SK-N-SH (cell line): ENCODE results near the gene HEPHL1. TPM values are rescaled to one million over a fixed set of nuclear protein-coding genes. Genes with fewer than 3 reads are reported as not detected.

Experiments used
- CTCF ChIA-PET: fragments of 300-600, 350-600 bp; formaldehyde crosslinking; extraction: SDS; loops from one replicate; lab custom pipeline; 2021; lab: Yijun Ruan, JAX
- POLR2A ChIA-PET: fragments of 350-600 bp; sonication (Branson Sonifier 250); formaldehyde crosslinking; extraction: SDS; loops from one replicate; lab custom pipeline; 2020; ENCODE audit warnings: antibody characterized with exemption, inconsistent platforms; lab: Yijun Ruan, JAX
- DNase-seq: peaks from one replicate; pipeline ENCODE4 v3.0.0; 2012
- H2AFZ ChIP-seq: fragments of 200-600 bp; sonication (generic); 2 replicates; pipeline ENCODE4 v1.8.1; 2016; ENCODE audit warnings: antibody characterized with exemption, mild to moderate bottlenecking, low read depth
- H3F3A ChIP-seq: fragments of 200-600 bp; sonication (generic); replicated peaks from 2 replicates; pipeline ENCODE3; 2016; ENCODE audit warnings: antibody characterized with exemption, mild to moderate bottlenecking; ENCODE audit not compliant: insufficient read depth
- H3K27ac ChIP-seq, 2 experiments: fragments of 200-500 bp in 1 of 2; fragments of 200-600 bp in 1 of 2; sonication (Bioruptor generic) in 1 of 2; sonication (generic), shearing (Covaris generic) in 1 of 2; 2 replicates each; pipeline versions ENCODE4 v1.5.1 to v1.6.1; 2014 to 2016; ENCODE audit warnings: low read depth in 2 of 2, inconsistent platforms in 1 of 2, low read length in 1 of 2, mild to moderate bottlenecking in 1 of 2, mixed read lengths in 1 of 2
- H3K27me3 ChIP-seq: fragments of 200-600 bp; sonication (generic), shearing (Covaris generic); 2 replicates; pipeline ENCODE4 v1.6.1; 2016; ENCODE audit warnings: mixed run types; ENCODE audit not compliant: insufficient read depth
- H3K36me3 ChIP-seq, 2 experiments: fragments of 200-500 bp in 1 of 2; fragments of 200-600 bp in 1 of 2; sonication (Bioruptor generic) in 1 of 2; sonication (generic) in 1 of 2; replicated peaks in 1 of 2; 2 replicates each; pipeline versions ENCODE3 to v1.5.1; 2014 to 2016; ENCODE audit warnings: low read length in 1 of 2, mild to moderate bottlenecking in 1 of 2; ENCODE audit not compliant: insufficient read depth in 2 of 2, control insufficient read depth in 1 of 2
- H3K4me1 ChIP-seq, 2 experiments: fragments of 200-500 bp in 1 of 2; fragments of 200-600 bp in 1 of 2; sonication (Bioruptor generic) in 1 of 2; sonication (generic), shearing (Covaris generic) in 1 of 2; 2 replicates each; pipeline versions ENCODE4 v1.5.1 to v1.6.1; 2014 to 2016; ENCODE audit warnings: low read depth in 1 of 2, low read length in 1 of 2, mixed run types in 1 of 2; ENCODE audit not compliant: insufficient read depth in 2 of 2, control insufficient read depth in 1 of 2
- H3K4me2 ChIP-seq: fragments of 200-600 bp; sonication (generic), shearing (Covaris generic); 2 replicates; pipeline ENCODE4 v1.6.1; 2017; ENCODE audit warnings: mixed run types
- H3K4me3 ChIP-seq, 2 experiments: fragments of 200-500 bp in 1 of 2; fragments of 200-600 bp in 1 of 2; sonication (Bioruptor generic) in 1 of 2; sonication (generic), shearing (Covaris generic) in 1 of 2; 2 replicates each; pipeline versions ENCODE4 v1.5.1 to v1.8.1; 2014 to 2016; ENCODE audit warnings: low read depth in 2 of 2, inconsistent platforms in 1 of 2, low read length in 1 of 2, mild to moderate bottlenecking in 1 of 2, mixed read lengths in 1 of 2, moderate library complexity in 1 of 2
- H3K79me2 ChIP-seq: fragments of 200-600 bp; sonication (generic); 2 replicates; pipeline ENCODE4 v1.8.1; 2017; ENCODE audit warnings: mild to moderate bottlenecking; ENCODE audit not compliant: insufficient read depth
- H3K9ac ChIP-seq: fragments of 200-600 bp; sonication (generic); 2 replicates; pipeline ENCODE4 v1.6.1; 2017; ENCODE audit warnings: mixed run types
- H3K9me2 ChIP-seq: fragments of 200-600 bp; sonication (generic); 2 replicates; pipeline ENCODE4 v1.6.1; 2017; ENCODE audit warnings: mixed run types
- H3K9me3 ChIP-seq: fragments of 200-600 bp; sonication (generic); 2 replicates; pipeline ENCODE4 v1.6.1; 2017; ENCODE audit warnings: mixed run types, mild to moderate bottlenecking, moderate library complexity
- H4K20me1 ChIP-seq: fragments of 200-600 bp; sonication (generic); 2 replicates; pipeline ENCODE4 v1.6.1; 2017; ENCODE audit warnings: mild to moderate bottlenecking, mixed run types; ENCODE audit not compliant: insufficient read depth
- CHD2 ChIP-seq: fragments of 150-350 bp; IDR thresholded peaks from 2 replicates; pipeline ENCODE4 v1.6.1; 2018; ENCODE audit warnings: low read length; ENCODE audit not compliant: partially characterized antibody
- CTCF ChIP-seq: fragments of 200-600 bp; sonication (generic); IDR thresholded peaks from 2 replicates; pipeline ENCODE4 v1.6.1; 2017; ENCODE audit warnings: antibody characterized with exemption, mild to moderate bottlenecking, moderate library complexity
- ELF1 ChIP-seq: IDR thresholded peaks from 2 replicates; pipeline ENCODE4 v1.4.0; 2012
- EZH2phosphoT487 ChIP-seq: fragments of 200-600 bp; sonication (generic); IDR thresholded peaks from 2 replicates; pipeline ENCODE4 v1.6.1; 2017; ENCODE audit warnings: low read depth, mixed run types, mild to moderate bottlenecking, antibody characterized with exemption, moderate library complexity, borderline replicate concordance
- FOSL2 ChIP-seq: IDR thresholded peaks from 2 replicates; pipeline ENCODE4 v1.4.0; 2012; ENCODE audit warnings: low read depth, mild to moderate bottlenecking, moderate library complexity, borderline replicate concordance
- FOXM1 ChIP-seq: IDR thresholded peaks from 2 replicates; pipeline ENCODE4 v1.4.0; 2012; ENCODE audit warnings: low read depth, mild to moderate bottlenecking
- GATA2 ChIP-seq: sonication (generic); formaldehyde crosslinking; IDR thresholded peaks from 2 replicates; pipeline ENCODE4 v1.5.0; 2020; ENCODE audit warnings: mild to moderate bottlenecking, missing genetic modification reagents
- JUND ChIP-seq: IDR thresholded peaks from 2 replicates; pipeline ENCODE4 v1.4.0; 2012
- MXI1 ChIP-seq: IDR thresholded peaks from 2 replicates; pipeline ENCODE4 v1.6.1; 2012; ENCODE audit warnings: mild to moderate bottlenecking, low read depth, low read length, improper control_type of control experiment
- NRF1 ChIP-seq: IDR thresholded peaks from 2 replicates; pipeline ENCODE4 v1.6.1; 2012; ENCODE audit warnings: low read depth, mild to moderate bottlenecking, low read length
- POLR2AphosphoS5 ChIP-seq: IDR thresholded peaks from 2 replicates; pipeline ENCODE4 v1.6.1; 2012; ENCODE audit warnings: low read depth, low read length
- RCOR1 ChIP-seq: fragments of 150-350 bp; IDR thresholded peaks from 2 replicates; pipeline ENCODE4 v1.6.1; 2017; ENCODE audit warnings: antibody characterized with exemption, low read length
- REST ChIP-seq: IDR thresholded peaks from 2 replicates; pipeline ENCODE4 v1.6.1; 2012; ENCODE audit warnings: mild to moderate bottlenecking, low read depth, low read length, moderate library complexity
- RFX5 ChIP-seq: IDR thresholded peaks from 2 replicates; pipeline ENCODE4 v1.6.1; 2012; ENCODE audit warnings: mild to moderate bottlenecking, improper control_type of control experiment, low read length
- RXRA ChIP-seq: IDR thresholded peaks from 2 replicates; pipeline ENCODE4 v1.4.0; 2012; ENCODE audit warnings: low read depth, mild to moderate bottlenecking, borderline replicate concordance
- TCF12 ChIP-seq: IDR thresholded peaks from 2 replicates; pipeline ENCODE4 v1.4.0; 2012
- TEAD4 ChIP-seq: IDR thresholded peaks from 2 replicates; pipeline ENCODE4 v1.4.0; 2012; ENCODE audit warnings: mild to moderate bottlenecking, borderline replicate concordance; ENCODE audit not compliant: insufficient read depth
- USF1 ChIP-seq: IDR thresholded peaks from 2 replicates; pipeline ENCODE4 v1.4.0; 2012; ENCODE audit warnings: low read depth, borderline replicate concordance
- YY1 ChIP-seq: IDR thresholded peaks from 2 replicates; pipeline ENCODE4 v1.4.0; 2012; ENCODE audit warnings: low read depth, mild to moderate bottlenecking
- ZBTB33 ChIP-seq: IDR thresholded peaks from 2 replicates; pipeline ENCODE4 v1.4.0; 2012; ENCODE audit warnings: low read depth, borderline replicate concordance
- WGBS: methylation state at CpG from one replicate; pipeline ENCODE4 v1.1.6; 2017; ENCODE audit warnings: low lambda C conversion rate; 5-methylcytosine and 5-hydroxymethylcytosine counted together
- polyA plus RNA-seq, 3 experiments: library from polyadenylated mRNA; depleted of rRNA; stranded (reverse); fragments of >200 nt; gene quantifications; 2 replicates each; pipeline ENCODE4 v1.2.3, GENCODE V29; 2012

The HEPHL1 gene
- polyA plus RNA-seq, 1 of the 3 experiments (the other 2 are of a cell fraction) = not detected

GRCh38 chr11:94090401-94090800 lies 69.2 kb downstream of the HEPHL1 start:
- Histone ChIP-seq H3K9me3 (no peaks in the 10 kb centered on the region), H3K4me1 (no peaks in the 10 kb centered on the region; a peak in 1 of 4 replicates), H3K9ac (no peak overlapping the region), H3K27me3 (no peaks in the 10 kb centered on the region; the same call in 1 of the 2 replicates), H3K27ac (no peak overlapping the region), H3K36me3 (no peaks in the 10 kb centered on the region), H3K9me2 (no peaks in the 10 kb centered on the region), H3K4me3 (no peak overlapping the region), H4K20me1 (no peaks in the 10 kb centered on the region), H2AFZ (no peak overlapping the region), H3K79me2 (no peaks in the 10 kb centered on the region), H3K4me2 (no peak overlapping the region), H3F3A (no peaks in the 10 kb centered on the region)
- ChIA-PET POLR2A (no interaction called here), CTCF (no interaction called here)
- no peak for DNase-seq
- 43% methylated on average over 1 of the region's 1 CpG for WGBS
- TF ChIP-seq GATA2 (CRISPR knock-in tag) (no peak), USF1 (no peak), YY1 (no peak), NRF1 (no peak), POLR2AphosphoS5 (no peak), EZH2phosphoT487 (no peak), RXRA (no peak), TCF12 (no peak)

GRCh38 chr11:94091091-94091490 lies 69.9 kb downstream of the HEPHL1 start:
- TF ChIP-seq FOSL2 (no peak), RCOR1 (no peak), MXI1 (no peak), CHD2 (no peak), FOXM1 (no peak), ZBTB33 (no peak), RXRA (no peak), RFX5 (no peak), JUND (no peak), CTCF (no peak), TCF12 (no peak), ELF1 (no peak), REST (no peak), TEAD4 (no peak), POLR2AphosphoS5 (no peak), USF1 (no peak), NRF1 (no peak)
- no peak overlapping the region for H3K4me3 ChIP-seq
- no peaks in the 10 kb centered on the region for H3K79me2 ChIP-seq
- H3K9me2 ChIP-seq = no peaks in the 10 kb centered on the region
- H3K9me3 ChIP-seq = no peaks in the 10 kb centered on the region
- CTCF ChIA-PET = no interaction called here
- H3K4me2 ChIP-seq = no peak overlapping the region
- no peaks in the 10 kb centered on the region for H3F3A ChIP-seq
- DNase-seq = no peak
- no peaks in the 10 kb centered on the region for H3K4me1 ChIP-seq
- POLR2A ChIA-PET = no interaction called here
- WGBS = 0% methylated on average over 1 of the region's 1 CpG
- no peak overlapping the region for H3K9ac ChIP-seq
- H4K20me1 ChIP-seq = no peaks in the 10 kb centered on the region
- H3K27ac ChIP-seq = no peak overlapping the region
- H2AFZ ChIP-seq = no peak overlapping the region
- no peaks in the 10 kb centered on the region for H3K36me3 ChIP-seq
- no peaks in the 10 kb centered on the region; the same call in 1 of the 2 replicates for H3K27me3 ChIP-seq
